Brain pericyte (primary cell): Measurements from ENCODE around the gene STAM2.

Experiments
- DNase-seq: peaks from one replicate; pipeline ENCODE4 v3.0.0-alpha.2; 2012; ENCODE audit warnings: low read depth, low spot score

Gene STAM2

GRCh38 chr2:152071518-152071917 lies 104.0 kb downstream of the STAM2 start:
- DNase-seq = no peak

- DNase-seq = no peak
Measured at GRCh38 chr2:152071092-152071491, 104.5 kb downstream of the STAM2 start.

GRCh38 chr2:152068226-152068625 lies 107.3 kb downstream of the STAM2 start:
- no peak for DNase-seq

- no peak for DNase-seq
Measured at GRCh38 chr2:152067823-152068222, 107.7 kb downstream of the STAM2 start.
